22Rv1 (cell line): ENCODE results near the gene RPS6KB2.

Experiments used
- CTCF ChIP-seq: fragments of 450-650 bp; IDR thresholded peaks from 2 replicates; pipeline ENCODE4 v1.5.1; 2017; ENCODE audit warnings: mild to moderate bottlenecking
- ZFX ChIP-seq: fragments of 450-650 bp; IDR thresholded peaks from 2 replicates; pipeline ENCODE4 v1.6.1; 2017; ENCODE audit warnings: antibody characterized with exemption, borderline replicate concordance

GRCh38 chr11:67393437-67393836 lies 34.9 kb upstream of the RPS6KB2 start:
- TF ChIP-seq CTCF (no peak), ZFX (no peak)
